22Rv1 (cell line): ENCODE data around the gene MED26.
A peak's percentile ranks its signal among the peaks of the same experiment; 100 is the strongest.

Experiments used
- H3K27ac ChIP-seq: fragments of 450-650 bp; 2 replicates; pipeline ENCODE4 v1.5.1; 2017
- ZFX ChIP-seq: fragments of 450-650 bp; IDR thresholded peaks from 2 replicates; pipeline ENCODE4 v1.6.1; 2017; ENCODE audit warnings: antibody characterized with exemption, borderline replicate concordance
- TF ChIP-seq, protein P1 (sequence below): fragments of 450-650 bp; IDR thresholded peaks from 2 replicates; pipeline ENCODE4 v1.5.1; 2017; ENCODE audit warnings: mild to moderate bottlenecking

Gene MED26

GRCh38 chr19:16572332-16573211 lies 55.4 kb downstream of the MED26 start, which contains the start of gene SLC35E1:
SLC35E1 (minus strand) TSS chr19:16572415; CDS start chr19:16572364, 51 bp downstream.
- TF ChIP-seq ZFX, result no peak
- TF ChIP-seq, protein P1, sequence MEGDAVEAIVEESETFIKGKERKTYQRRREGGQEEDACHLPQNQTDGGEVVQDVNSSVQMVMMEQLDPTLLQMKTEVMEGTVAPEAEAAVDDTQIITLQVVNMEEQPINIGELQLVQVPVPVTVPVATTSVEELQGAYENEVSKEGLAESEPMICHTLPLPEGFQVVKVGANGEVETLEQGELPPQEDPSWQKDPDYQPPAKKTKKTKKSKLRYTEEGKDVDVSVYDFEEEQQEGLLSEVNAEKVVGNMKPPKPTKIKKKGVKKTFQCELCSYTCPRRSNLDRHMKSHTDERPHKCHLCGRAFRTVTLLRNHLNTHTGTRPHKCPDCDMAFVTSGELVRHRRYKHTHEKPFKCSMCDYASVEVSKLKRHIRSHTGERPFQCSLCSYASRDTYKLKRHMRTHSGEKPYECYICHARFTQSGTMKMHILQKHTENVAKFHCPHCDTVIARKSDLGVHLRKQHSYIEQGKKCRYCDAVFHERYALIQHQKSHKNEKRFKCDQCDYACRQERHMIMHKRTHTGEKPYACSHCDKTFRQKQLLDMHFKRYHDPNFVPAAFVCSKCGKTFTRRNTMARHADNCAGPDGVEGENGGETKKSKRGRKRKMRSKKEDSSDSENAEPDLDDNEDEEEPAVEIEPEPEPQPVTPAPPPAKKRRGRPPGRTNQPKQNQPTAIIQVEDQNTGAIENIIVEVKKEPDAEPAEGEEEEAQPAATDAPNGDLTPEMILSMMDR, result no peak
- H3K27ac ChIP-seq, result peak within 1 kb of the TSS; percentile 83

DNA sequence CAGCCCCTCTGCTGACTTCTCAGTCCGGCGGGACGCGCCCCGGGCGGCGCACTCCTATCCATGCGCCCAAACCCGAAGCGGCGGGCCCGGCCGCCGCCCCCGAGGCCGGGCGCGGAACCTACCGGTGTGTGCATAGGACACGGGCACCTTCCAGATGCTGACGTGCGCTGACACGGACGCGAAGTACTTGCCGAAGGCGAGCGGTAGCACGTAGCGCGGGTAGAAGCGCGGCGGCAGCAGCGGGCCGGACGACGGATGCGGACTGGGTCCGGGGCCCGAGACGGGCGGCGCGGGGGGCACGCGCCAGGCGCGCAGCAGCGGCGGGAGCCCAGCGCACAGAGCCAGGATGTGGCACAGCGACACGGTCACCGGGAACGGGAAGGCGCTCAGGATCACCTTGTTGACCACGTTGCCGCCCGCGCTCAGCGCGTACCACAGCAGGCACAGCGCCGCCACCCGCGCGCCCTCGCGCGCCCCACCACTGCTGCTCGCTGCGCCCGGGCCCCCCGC lies 56.1 kb downstream of the MED26 start:
- no peak for TF ChIP-seq ZFX
- H3K27ac ChIP-seq, result peak overlapping the region; percentile 83

GRCh38 chr19:16571283-16571682 lies 56.7 kb downstream of the MED26 start:
- TF ChIP-seq, protein P1, result no peak
- TF ChIP-seq ZFX, result no peak
- peak overlapping the region; percentile 83 for H3K27ac ChIP-seq

- H3K27ac ChIP-seq, result peak overlapping the region; percentile 38
Measured at GRCh38 chr19:16569609-16570320, 58.2 kb downstream of the MED26 start.

DNA sequence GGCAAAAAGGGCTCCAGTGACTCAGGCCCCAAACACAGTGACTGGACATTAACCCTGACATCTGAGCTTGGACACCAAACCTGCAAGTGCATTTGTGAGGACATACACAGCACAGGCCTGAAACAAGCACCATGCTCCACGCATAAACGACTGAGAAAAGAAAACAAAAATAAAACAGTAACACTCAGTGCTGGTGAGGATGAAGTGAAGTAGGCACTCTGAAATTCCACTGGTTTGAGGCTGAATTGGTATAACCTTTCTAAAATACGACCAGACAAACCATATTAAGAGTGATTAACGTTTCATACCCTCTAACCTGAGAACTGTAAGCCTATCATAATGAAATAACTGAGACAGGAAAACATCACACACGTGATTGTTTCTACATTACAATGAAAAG lies 61.3 kb downstream of the MED26 start:
- TF ChIP-seq ZFX, result no peak
- TF ChIP-seq, protein P1, result no peak
- no peak overlapping the region for H3K27ac ChIP-seq

More at GRCh38 chr19:16569609-16570320, 58.2 kb downstream of the MED26 start:
- TF ChIP-seq, protein P1, result no peak
- no peak for TF ChIP-seq ZFX

DNA sequence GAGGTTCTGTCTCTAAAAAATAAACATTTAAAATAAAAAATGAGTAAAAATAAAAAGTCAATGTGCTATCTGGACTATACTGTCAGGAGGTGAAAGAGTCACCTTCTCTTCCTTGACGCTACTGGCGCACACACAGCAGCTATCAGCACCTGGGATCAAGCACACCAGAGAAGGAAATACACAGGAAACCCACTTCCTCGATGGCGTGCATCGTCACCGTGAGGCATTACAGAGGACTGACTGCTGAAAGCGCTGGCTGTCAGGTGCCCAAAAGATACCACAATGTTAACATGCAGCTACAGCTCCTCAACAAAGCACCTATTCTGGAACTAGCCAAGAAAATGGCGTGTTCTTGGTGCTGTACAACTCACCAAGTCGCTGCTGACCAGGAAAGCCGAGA lies 61.8 kb downstream of the MED26 start:
- TF ChIP-seq, protein P1, result no peak
- TF ChIP-seq ZFX, result no peak
- peak overlapping the region; percentile 84; the same call in 1 of the 2 replicates for H3K27ac ChIP-seq

- peak overlapping the region; percentile 84 for H3K27ac ChIP-seq
- TF ChIP-seq, protein P1, result peak; percentile 11; the same call in 1 of the 2 replicates
- no peak for TF ChIP-seq ZFX
Measured at GRCh38 chr19:16564842-16565241, 63.2 kb downstream of the MED26 start.
